VCaP (cell line): Measurements from ENCODE around the gene POLR3H.
A peak's percentile ranks its signal among the peaks of the same experiment; 100 is the strongest.
"Not testable (repeated sequence)": the region's sequence is repeated elsewhere in the genome, so short reads cannot be mapped to it uniquely, and the experiment has no call there.

Experiments used
- H3K27ac ChIP-seq: fragments of 450-650 bp; 2 replicates; pipeline ENCODE4 v1.5.1; 2017
- TF ChIP-seq, protein P1 (sequence below): fragments of 450-650 bp; conservative IDR thresholded peaks from 2 replicates; pipeline ENCODE4 v1.5.1; 2017; ENCODE audit warnings: mild to moderate bottlenecking, moderate library complexity

POLR3H gene

GRCh38 chr22:41563051-41563711 is 18.9 kb upstream of the POLR3H start:
- TF ChIP-seq, protein P1, sequence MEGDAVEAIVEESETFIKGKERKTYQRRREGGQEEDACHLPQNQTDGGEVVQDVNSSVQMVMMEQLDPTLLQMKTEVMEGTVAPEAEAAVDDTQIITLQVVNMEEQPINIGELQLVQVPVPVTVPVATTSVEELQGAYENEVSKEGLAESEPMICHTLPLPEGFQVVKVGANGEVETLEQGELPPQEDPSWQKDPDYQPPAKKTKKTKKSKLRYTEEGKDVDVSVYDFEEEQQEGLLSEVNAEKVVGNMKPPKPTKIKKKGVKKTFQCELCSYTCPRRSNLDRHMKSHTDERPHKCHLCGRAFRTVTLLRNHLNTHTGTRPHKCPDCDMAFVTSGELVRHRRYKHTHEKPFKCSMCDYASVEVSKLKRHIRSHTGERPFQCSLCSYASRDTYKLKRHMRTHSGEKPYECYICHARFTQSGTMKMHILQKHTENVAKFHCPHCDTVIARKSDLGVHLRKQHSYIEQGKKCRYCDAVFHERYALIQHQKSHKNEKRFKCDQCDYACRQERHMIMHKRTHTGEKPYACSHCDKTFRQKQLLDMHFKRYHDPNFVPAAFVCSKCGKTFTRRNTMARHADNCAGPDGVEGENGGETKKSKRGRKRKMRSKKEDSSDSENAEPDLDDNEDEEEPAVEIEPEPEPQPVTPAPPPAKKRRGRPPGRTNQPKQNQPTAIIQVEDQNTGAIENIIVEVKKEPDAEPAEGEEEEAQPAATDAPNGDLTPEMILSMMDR, result no peak
- H3K27ac ChIP-seq, result no peak overlapping the region

DNA sequence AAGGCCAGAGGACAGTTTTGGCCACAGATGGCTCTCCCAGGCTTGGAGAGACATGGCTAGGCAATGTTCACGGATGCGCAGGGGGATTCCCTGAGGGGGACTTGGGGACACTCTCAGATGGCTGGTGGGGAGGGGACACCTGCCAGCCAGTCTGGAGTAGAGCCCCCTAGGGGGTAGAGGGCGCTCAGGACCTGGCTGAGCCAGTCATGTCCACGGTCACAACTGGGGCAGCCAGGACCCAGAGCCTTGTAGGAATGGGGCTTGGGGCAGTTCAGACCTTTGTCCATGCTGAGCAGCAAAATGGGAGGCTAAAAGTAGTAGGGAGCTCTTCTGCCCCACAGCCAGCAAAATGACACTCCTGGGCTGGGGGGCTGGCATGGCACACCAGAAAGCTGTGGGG is 18.2 kb upstream of the POLR3H start:
- H3K27ac ChIP-seq, result no peak overlapping the region
- TF ChIP-seq, protein P1, result no peak

- TF ChIP-seq, protein P1, result no peak
- no peak overlapping the region for H3K27ac ChIP-seq
These were observed 17.5 kb upstream of the POLR3H start for GRCh38 chr22:41561788-41562187.

DNA sequence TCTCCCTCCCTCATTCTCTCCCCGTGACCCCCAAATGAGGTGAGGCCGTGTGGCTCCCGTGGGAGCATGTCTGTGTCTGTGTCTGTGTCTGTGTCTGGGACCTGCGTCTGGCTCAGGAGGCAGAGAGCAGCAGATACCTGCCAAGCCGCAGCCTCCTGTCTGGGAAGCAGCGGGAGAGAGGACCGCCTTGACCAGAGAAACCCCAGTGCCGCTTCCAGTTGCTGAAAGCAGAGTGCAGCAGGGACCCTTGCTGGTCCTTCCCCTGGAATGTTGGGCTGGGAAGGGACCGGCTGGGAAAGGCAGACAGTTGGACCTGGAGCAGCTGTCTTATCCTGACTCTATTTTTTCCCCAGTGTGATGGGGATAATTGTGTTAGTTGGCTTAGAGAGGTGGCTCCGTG is 17.1 kb upstream of the POLR3H start:
- TF ChIP-seq, protein P1, result no peak
- H3K27ac ChIP-seq, result no peak overlapping the region; the same call in 1 of the 2 replicates

DNA sequence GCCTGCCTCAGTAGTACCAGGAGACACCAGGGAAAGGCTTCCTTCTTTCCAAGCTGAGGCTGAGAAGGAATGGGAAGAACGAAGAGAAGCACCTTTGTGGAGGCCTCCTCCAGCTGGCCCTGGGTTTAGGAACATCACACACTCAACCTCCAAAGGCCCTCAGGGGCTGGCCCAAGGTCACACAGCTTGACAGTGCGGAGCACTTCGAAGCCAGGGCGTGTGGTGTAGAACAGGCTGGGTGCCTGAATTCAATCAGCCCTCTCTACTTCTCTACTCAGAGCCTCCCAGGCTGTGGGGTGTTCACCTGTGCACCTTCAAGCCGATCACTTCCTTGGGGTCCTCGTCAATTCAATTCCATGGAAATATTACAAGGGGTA is 15.8 kb upstream of the POLR3H start:
- H3K27ac ChIP-seq, result peak overlapping the region; percentile 22; the same call in 1 of the 2 replicates
- TF ChIP-seq, protein P1, result no peak

- H3K27ac ChIP-seq, result not testable (repeated sequence)
These were observed 14.0 kb upstream of the POLR3H start for GRCh38 chr22:41558241-41558630.

GRCh38 chr22:41557401-41558240 is 13.4 kb upstream of the POLR3H start:
- TF ChIP-seq, protein P1, result no peak
- no peak overlapping the region for H3K27ac ChIP-seq

DNA sequence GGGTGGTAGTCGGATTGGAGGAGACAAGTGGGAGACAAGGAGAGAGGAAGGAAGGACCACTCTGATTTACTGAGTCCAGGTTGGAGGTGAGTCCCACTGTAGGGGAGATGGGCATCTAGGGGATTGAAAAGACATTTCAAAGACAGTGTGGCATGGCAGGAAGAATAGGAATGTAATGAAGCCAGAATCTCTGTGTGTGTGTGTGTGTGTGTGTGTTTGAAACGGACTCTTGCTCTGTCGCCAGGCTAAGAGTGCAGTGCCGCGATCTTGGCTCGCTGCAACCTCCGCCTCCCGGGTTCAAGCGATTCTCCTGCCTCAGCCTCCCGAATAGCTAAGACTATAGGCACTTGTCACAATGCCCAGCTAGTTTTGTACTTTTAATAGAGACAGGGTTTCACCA is 12.3 kb upstream of the POLR3H start:
- TF ChIP-seq, protein P1, result no peak
- H3K27ac ChIP-seq, result no peak overlapping the region
